Loucy (cell line): ENCODE results near the gene SDK1.

Experiments used
- H2AFZ ChIP-seq: fragments of 200-600 bp; sonication (generic); 2 replicates; pipeline ENCODE4 v1.6.0; 2016; ENCODE audit warnings: antibody characterized with exemption, mild to moderate bottlenecking, low read length, moderate library complexity
- H3F3A ChIP-seq: fragments of 200-600 bp; 2 replicates; pipeline ENCODE4 v1.6.0; 2016; ENCODE audit warnings: antibody characterized with exemption, low read depth, mild to moderate bottlenecking
- H3K27me3 ChIP-seq: fragments of 200-600 bp; sonication (generic); 2 replicates; pipeline ENCODE4 v1.6.1; 2014; ENCODE audit warnings: low read length, mild to moderate bottlenecking; ENCODE audit not compliant: insufficient read depth, poor library complexity, severe bottlenecking
- H3K36me3 ChIP-seq: fragments of 200-600 bp; sonication (generic); 2 replicates; pipeline ENCODE4 v1.6.1; 2016; ENCODE audit warnings: low read length; ENCODE audit not compliant: insufficient read depth
- H3K4me1 ChIP-seq: fragments of 200-600 bp; sonication (generic); 2 replicates; pipeline ENCODE4 v1.5.1; 2014; ENCODE audit warnings: low read length, mild to moderate bottlenecking; ENCODE audit not compliant: insufficient read depth, poor library complexity, severe bottlenecking
- H3K4me2 ChIP-seq: fragments of 200-600 bp; sonication (generic); 2 replicates; pipeline ENCODE4 v1.6.0; 2014; ENCODE audit warnings: antibody characterized with exemption, low read length, low read depth, mild to moderate bottlenecking; ENCODE audit not compliant: poor library complexity, severe bottlenecking
- H3K4me3 ChIP-seq: fragments of 200-600 bp; sonication (generic); 2 replicates; pipeline ENCODE4 v1.5.1; 2014; ENCODE audit warnings: low read length, mild to moderate bottlenecking, mixed read lengths; ENCODE audit not compliant: poor library complexity, severe bottlenecking
- H3K79me2 ChIP-seq: fragments of 200-600 bp; sonication (generic); 2 replicates; pipeline ENCODE4 v1.6.1; 2014; ENCODE audit warnings: low read length; ENCODE audit not compliant: insufficient read depth
- H3K9ac ChIP-seq: fragments of 200-600 bp; sonication (generic); 2 replicates; pipeline ENCODE4 v1.6.0; 2014; ENCODE audit warnings: mild to moderate bottlenecking, low read depth, low read length, moderate library complexity; ENCODE audit not compliant: poor library complexity, severe bottlenecking
- H3K9me2 ChIP-seq: fragments of 200-600 bp; sonication (generic); replicated peaks from 2 replicates; pipeline ENCODE4 v1.6.1; 2016; ENCODE audit warnings: low read depth, low read length, mixed read lengths
- H3K9me3 ChIP-seq: fragments of 200-600 bp; sonication (generic); 2 replicates; pipeline ENCODE4 v1.6.1; 2014; ENCODE audit warnings: mild to moderate bottlenecking, antibody characterized with exemption, low read length, low read depth; ENCODE audit not compliant: insufficient read depth
- H4K20me1 ChIP-seq: fragments of 200-600 bp; sonication (generic); 2 replicates; pipeline ENCODE4 v1.6.0; 2014; ENCODE audit warnings: antibody characterized with exemption, low read length, mild to moderate bottlenecking; ENCODE audit not compliant: insufficient read depth, poor library complexity, severe bottlenecking
- EZH2phosphoT487 ChIP-seq: fragments of 200-600 bp; IDR thresholded peaks from 2 replicates; pipeline ENCODE4 v1.6.1; 2018; ENCODE audit warnings: antibody characterized with exemption, mild to moderate bottlenecking, moderate library complexity, borderline replicate concordance
- TF ChIP-seq, protein P1 (sequence below): fragments of 200-600 bp; sonication (generic); conservative IDR thresholded peaks from 2 replicates; pipeline ENCODE4 v1.5.1; 2014; ENCODE audit warnings: mild to moderate bottlenecking, antibody characterized with exemption, low read length

Gene SDK1

DNA sequence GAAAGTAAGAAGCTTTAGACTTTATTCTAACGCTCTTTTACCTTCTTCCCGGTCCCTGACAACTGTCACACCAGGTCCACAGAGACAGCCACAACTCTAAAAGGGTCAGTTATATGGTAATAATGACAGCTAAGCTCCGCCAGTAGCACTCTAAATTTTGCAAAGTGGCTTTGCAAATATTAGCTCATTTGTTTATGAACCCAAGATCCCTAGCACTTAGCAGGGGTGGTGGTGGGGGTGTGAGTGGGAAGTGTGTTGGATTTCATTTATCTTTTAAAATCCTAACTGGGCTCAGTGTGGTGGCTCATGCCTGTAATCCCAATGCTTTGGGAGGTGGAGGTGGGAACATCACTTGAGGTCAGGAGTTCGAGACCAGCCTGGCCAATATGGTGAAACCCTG is 34.8 kb upstream of the SDK1 start:
- no peaks in the 10 kb centered on the region for H3F3A ChIP-seq
- no peaks in the 10 kb centered on the region for H3K4me1 ChIP-seq
- no peak overlapping the region for H3K4me3 ChIP-seq
- no peaks in the 10 kb centered on the region for H3K79me2 ChIP-seq
- 0 out of 2 replicates have a peak, but pooled peaks cover 1% of the 10 kb centered on the region for H3K9me3 ChIP-seq
- H4K20me1 ChIP-seq, result no peaks in the 10 kb centered on the region
- H3K4me2 ChIP-seq, result no peak overlapping the region
- no peaks in the 10 kb centered on the region for H3K9me2 ChIP-seq
- TF ChIP-seq, protein P1, sequence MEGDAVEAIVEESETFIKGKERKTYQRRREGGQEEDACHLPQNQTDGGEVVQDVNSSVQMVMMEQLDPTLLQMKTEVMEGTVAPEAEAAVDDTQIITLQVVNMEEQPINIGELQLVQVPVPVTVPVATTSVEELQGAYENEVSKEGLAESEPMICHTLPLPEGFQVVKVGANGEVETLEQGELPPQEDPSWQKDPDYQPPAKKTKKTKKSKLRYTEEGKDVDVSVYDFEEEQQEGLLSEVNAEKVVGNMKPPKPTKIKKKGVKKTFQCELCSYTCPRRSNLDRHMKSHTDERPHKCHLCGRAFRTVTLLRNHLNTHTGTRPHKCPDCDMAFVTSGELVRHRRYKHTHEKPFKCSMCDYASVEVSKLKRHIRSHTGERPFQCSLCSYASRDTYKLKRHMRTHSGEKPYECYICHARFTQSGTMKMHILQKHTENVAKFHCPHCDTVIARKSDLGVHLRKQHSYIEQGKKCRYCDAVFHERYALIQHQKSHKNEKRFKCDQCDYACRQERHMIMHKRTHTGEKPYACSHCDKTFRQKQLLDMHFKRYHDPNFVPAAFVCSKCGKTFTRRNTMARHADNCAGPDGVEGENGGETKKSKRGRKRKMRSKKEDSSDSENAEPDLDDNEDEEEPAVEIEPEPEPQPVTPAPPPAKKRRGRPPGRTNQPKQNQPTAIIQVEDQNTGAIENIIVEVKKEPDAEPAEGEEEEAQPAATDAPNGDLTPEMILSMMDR, result no peak
- TF ChIP-seq EZH2phosphoT487, result no peak
- H3K9ac ChIP-seq, result no peak overlapping the region
- H2AFZ ChIP-seq, result no peak overlapping the region
- H3K36me3 ChIP-seq, result no peaks in the 10 kb centered on the region
- H3K27me3 ChIP-seq, result no peaks in the 10 kb centered on the region

GRCh38 chr7:3267966-3268690 is 32.9 kb upstream of the SDK1 start:
- H3K4me3 ChIP-seq, result no peak overlapping the region
- no peak overlapping the region for H2AFZ ChIP-seq
- 0 out of 2 replicates have a peak, but pooled peaks cover 3% of the 10 kb centered on the region for H3K9me3 ChIP-seq
- H3K9me2 ChIP-seq, result no peaks in the 10 kb centered on the region
- H3F3A ChIP-seq, result no peaks in the 10 kb centered on the region
- H3K36me3 ChIP-seq, result no peaks in the 10 kb centered on the region
- H3K4me1 ChIP-seq, result no peaks in the 10 kb centered on the region
- no peaks in the 10 kb centered on the region for H3K79me2 ChIP-seq
- H3K27me3 ChIP-seq, result no peaks in the 10 kb centered on the region
- no peaks in the 10 kb centered on the region for H4K20me1 ChIP-seq
- H3K9ac ChIP-seq, result no peak overlapping the region
- TF ChIP-seq, protein P1, result no peak
- no peak for TF ChIP-seq EZH2phosphoT487
- H3K4me2 ChIP-seq, result no peak overlapping the region

GRCh38 chr7:3270362-3270761 is 30.7 kb upstream of the SDK1 start:
- H3K9ac ChIP-seq, result no peak overlapping the region
- no peaks in the 10 kb centered on the region for H3K9me2 ChIP-seq
- 0 out of 2 replicates have a peak, but pooled peaks cover 3% of the 10 kb centered on the region for H3K9me3 ChIP-seq
- H3F3A ChIP-seq, result no peaks in the 10 kb centered on the region
- no peak for TF ChIP-seq EZH2phosphoT487
- TF ChIP-seq, protein P1, result no peak
- H3K4me3 ChIP-seq, result no peak overlapping the region
- H3K27me3 ChIP-seq, result no peaks in the 10 kb centered on the region
- H3K36me3 ChIP-seq, result no peaks in the 10 kb centered on the region
- no peak overlapping the region for H2AFZ ChIP-seq
- H3K79me2 ChIP-seq, result no peaks in the 10 kb centered on the region
- H4K20me1 ChIP-seq, result no peaks in the 10 kb centered on the region
- H3K4me2 ChIP-seq, result no peak overlapping the region
- H3K4me1 ChIP-seq, result no peaks in the 10 kb centered on the region
